Stomach (tissue), 4 donors: Measurements from ENCODE around the gene SELENOP.

Source experiments
- POLR2A ChIP-seq, 4 donors: fragments of 450-650 bp; IDR thresholded peaks; one replicate each; pipeline ENCODE4 v1.6.1; 2016; ENCODE audit warnings: antibody characterized with exemption in 4 of 4, control low read depth in 2 of 4, mild to moderate bottlenecking in 1 of 4, moderate library complexity in 1 of 4
- POLR2AphosphoS5 ChIP-seq, 3 donors: sonication (generic); formaldehyde crosslinking; IDR thresholded peaks; one replicate each; pipeline ENCODE4 v1.6.1; 2016; ENCODE audit warnings: antibody characterized with exemption in 3 of 3

- no peak for TF ChIP-seq POLR2AphosphoS5 (IDR thresholded peaks at IDR 0.05)
- TF ChIP-seq POLR2A (IDR thresholded peaks at IDR 0.05) = no peak
These were observed 43.6 kb downstream of the SELENOP start for GRCh38 chr5:42768106-42768504.
